K562 (cell line): Measurements from ENCODE around the gene ITGAL. TPM values are rescaled to one million over a fixed set of nuclear protein-coding genes. Genes with fewer than 3 reads are reported as not detected.

Experiments
- ATF1 ChIP-seq, 2 experiments: fragments of 450-650 bp in 1 of 2; IDR thresholded peaks; 2 replicates each; pipeline ENCODE4 v1.6.1; 2016; ENCODE audit warnings: missing compliant biosample characterization in 1 of 2, missing genetic modification characterization in 1 of 2
- BMI1 ChIP-seq: fragments of 150-350 bp; IDR thresholded peaks from 2 replicates; pipeline ENCODE4 v1.6.1; 2014; ENCODE audit warnings: low read length
- GABPB2 ChIP-seq: fragments of 250-450 bp; sonication (Bioruptor Pico); conservative IDR thresholded peaks from 2 replicates; pipeline ENCODE4 v1.5.1; 2021; ENCODE audit warnings: mild to moderate bottlenecking
- GATA2 ChIP-seq: sonication (generic); formaldehyde crosslinking; IDR thresholded peaks from 2 replicates; pipeline ENCODE4 v1.4.0; 2020; ENCODE audit warnings: mild to moderate bottlenecking, missing genetic modification reagents
- HNRNPK ChIP-seq: fragments of 200-400 bp; formaldehyde crosslinking; IDR thresholded peaks from one replicate; pipeline ENCODE4 v1.6.1; 2018; ENCODE audit warnings: mild to moderate bottlenecking, low read depth, low read length; ENCODE audit not compliant: poor library complexity, severe bottlenecking
- NR2C2 ChIP-seq, 2 experiments: fragments of 200-800 bp in 1 of 2; sonication (Bioruptor generic) in 1 of 2; sonication (generic) in 1 of 2; formaldehyde crosslinking in 1 of 2; IDR thresholded peaks; 2 replicates each; pipeline versions ENCODE4 v1.6.1 to v1.8.0; 2016 to 2022; ENCODE audit warnings: mild to moderate bottlenecking in 1 of 2, missing compliant biosample characterization in 1 of 2, missing genetic modification characterization in 1 of 2, missing genetic modification reagents in 1 of 2
- POLR2B ChIP-seq: fragments of 450-650 bp; IDR thresholded peaks from 2 replicates; pipeline ENCODE4 v1.6.1; 2018; ENCODE audit warnings: low read depth; ENCODE audit not compliant: partially characterized antibody
- RAD21 ChIP-seq, 2 experiments: fragments of 250-450 bp in 1 of 2; fragments of 450-650 bp in 1 of 2; sonication (Bioruptor Pico) in 1 of 2; formaldehyde crosslinking in 1 of 2; IDR thresholded peaks in 1 of 2; conservative IDR thresholded peaks in 1 of 2; 2 replicates each; pipeline versions ENCODE4 v1.4.0 to v1.8.0; 2020 to 2022; ENCODE audit warnings: mild to moderate bottlenecking in 2 of 2, moderate library complexity in 1 of 2
- RBM14 ChIP-seq: fragments of 200-400 bp; formaldehyde crosslinking; IDR thresholded peaks from 2 replicates; pipeline ENCODE4 v1.6.1; 2018; ENCODE audit warnings: low read depth, mild to moderate bottlenecking, low read length, moderate library complexity, borderline replicate concordance; ENCODE audit not compliant: insufficient read depth
- RFX7 ChIP-seq: fragments of 250-450 bp; sonication (Bioruptor Pico); IDR thresholded peaks from 2 replicates; pipeline ENCODE4 v1.5.1; 2021; ENCODE audit warnings: mild to moderate bottlenecking
- SUPT5H ChIP-seq: fragments of 450-650 bp; IDR thresholded peaks from 2 replicates; pipeline ENCODE4 v1.6.1; 2016
- ZNF197 ChIP-seq: fragments of 200-800 bp; sonication (Bioruptor generic); IDR thresholded peaks from 2 replicates; pipeline ENCODE4 v1.6.1; 2016; ENCODE audit warnings: low read depth, missing genetic modification characterization, missing compliant biosample characterization
- polyA plus RNA-seq, 8 experiments: library from polyadenylated mRNA; depleted of rRNA in 4 of 8; stranded (reverse) in 5 of 8; unstranded in 3 of 8; fragments of >200 nt; fragmentation: Nextera tagmentation in 2 of 8; fragmentation: Illumina TruSeq in 1 of 8; extraction: Ambion mirVana in 2 of 8; extraction: Trizol in 1 of 8; gene quantifications; 2 replicates each; pipeline versions ENCODE4 v1.2.1 to v1.2.3, GENCODE V29; 2011 to 2014; ENCODE audit warnings: inconsistent platforms in 1 of 8, missing spikeins in 1 of 8
- total RNA-seq, 7 experiments: library from RNA; depleted of rRNA in 6 of 7; stranded (reverse); fragments of >200 nt in 6 of 7; fragmentation: Illumina TruSeq in 2 of 7; extraction: Trizol in 2 of 7; gene quantifications; 2 replicates each; pipeline versions ENCODE4 v1.2.1 to v1.2.3, GENCODE V29; 2011 to 2021; ENCODE audit warnings: low replicate concordance in 1 of 7
- TF ChIP-seq, protein P1 (sequence below): fragments of 250-450 bp; sonication (Bioruptor Pico); IDR thresholded peaks from 2 replicates; pipeline ENCODE4 v1.4.0; 2020; ENCODE audit warnings: borderline replicate concordance
- TF ChIP-seq, protein P2 (sequence below): sonication (generic); formaldehyde crosslinking; IDR thresholded peaks from 2 replicates; pipeline ENCODE4 v1.8.1; 2023; ENCODE audit warnings: mild to moderate bottlenecking, missing genetic modification reagents
- TF ChIP-seq, protein P3 (sequence below), 3 experiments: fragments of 200-800 bp in 1 of 3; sonication (Bioruptor generic) in 1 of 3; sonication (generic) in 1 of 3; formaldehyde crosslinking in 1 of 3; IDR thresholded peaks; 2 replicates each; pipeline versions ENCODE4 v1.6.1 to v1.8.0; 2016 to 2022; ENCODE audit warnings: mild to moderate bottlenecking in 2 of 3, missing compliant biosample characterization in 2 of 3, missing genetic modification characterization in 2 of 3, missing genetic modification reagents in 1 of 3
- TF ChIP-seq, protein P4 (sequence below), 2 experiments: fragments of 450-650 bp in 1 of 2; IDR thresholded peaks; 2 replicates each; pipeline ENCODE4 v1.6.1; 2011 to 2017; ENCODE audit warnings: low read depth in 2 of 2, antibody characterized with exemption in 1 of 2, borderline replicate concordance in 1 of 2, low read length in 1 of 2, mild to moderate bottlenecking in 1 of 2, mixed read lengths in 1 of 2; ENCODE audit not compliant: control insufficient read depth in 1 of 2

The ITGAL gene
- total and polyA plus RNA-seq, 9 of the 15 experiments (the other 6 are each of a cell fraction or from before 2014, with no cell fraction given): 0.01 to 0.53 TPM; not detected in 7

DNA sequence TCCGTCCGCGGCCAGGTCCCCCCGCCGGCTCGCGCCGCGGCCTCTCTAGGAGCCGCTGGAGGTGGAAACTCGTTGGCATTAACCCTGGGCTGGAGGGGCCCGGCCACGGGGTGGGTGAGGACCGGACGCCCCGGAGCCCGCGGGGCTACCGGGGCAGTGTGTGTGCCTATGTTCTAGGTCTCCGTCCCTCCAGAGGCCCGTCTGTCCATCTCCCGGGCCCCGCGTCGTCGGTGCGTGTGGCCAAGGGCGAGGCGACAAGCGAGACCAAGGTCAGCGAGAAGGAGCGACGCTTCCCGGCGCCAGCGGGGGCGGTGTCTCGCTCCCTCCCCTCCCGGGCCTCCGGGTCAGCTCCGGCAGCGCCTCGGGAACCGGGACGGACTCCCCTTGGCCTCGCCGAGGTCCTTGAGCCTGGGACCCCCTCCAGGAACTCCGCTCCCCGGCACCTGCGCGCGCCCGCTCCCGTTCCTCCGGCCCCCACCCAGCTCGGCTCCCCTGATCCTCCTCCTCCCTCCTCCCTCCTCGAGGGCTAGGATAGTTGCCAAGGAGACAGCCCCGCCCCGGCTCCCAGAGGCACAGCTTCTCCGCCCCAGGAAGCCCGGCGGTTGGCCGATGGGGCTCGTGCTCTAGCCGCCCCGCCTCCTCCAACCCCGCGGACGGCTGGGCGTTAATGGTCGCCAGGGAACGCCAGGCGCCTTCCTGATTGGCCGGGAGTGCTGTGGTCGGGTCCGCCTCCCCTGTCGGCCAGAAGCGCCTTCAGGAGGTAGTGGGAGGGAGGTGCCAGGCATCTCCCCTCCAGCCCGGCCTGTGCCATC, 54.5 kb downstream of the ITGAL start (continued):
- TF ChIP-seq, protein P1, sequence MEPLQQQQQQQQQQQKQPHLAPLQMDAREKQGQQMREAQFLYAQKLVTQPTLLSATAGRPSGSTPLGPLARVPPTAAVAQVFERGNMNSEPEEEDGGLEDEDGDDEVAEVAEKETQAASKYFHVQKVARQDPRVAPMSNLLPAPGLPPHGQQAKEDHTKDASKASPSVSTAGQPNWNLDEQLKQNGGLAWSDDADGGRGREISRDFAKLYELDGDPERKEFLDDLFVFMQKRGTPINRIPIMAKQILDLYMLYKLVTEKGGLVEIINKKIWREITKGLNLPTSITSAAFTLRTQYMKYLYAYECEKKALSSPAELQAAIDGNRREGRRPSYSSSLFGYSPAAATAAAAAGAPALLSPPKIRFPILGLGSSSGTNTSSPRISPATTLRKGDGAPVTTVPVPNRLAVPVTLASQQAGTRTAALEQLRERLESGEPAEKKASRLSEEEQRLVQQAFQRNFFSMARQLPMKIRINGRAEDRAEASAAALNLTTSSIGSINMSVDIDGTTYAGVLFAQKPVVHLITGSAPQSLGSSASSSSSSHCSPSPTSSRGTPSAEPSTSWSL (CRISPR knock-in tag): 0 out of 2 replicates have a peak, but pooled peaks have one; percentile 42
- TF ChIP-seq, protein P2, sequence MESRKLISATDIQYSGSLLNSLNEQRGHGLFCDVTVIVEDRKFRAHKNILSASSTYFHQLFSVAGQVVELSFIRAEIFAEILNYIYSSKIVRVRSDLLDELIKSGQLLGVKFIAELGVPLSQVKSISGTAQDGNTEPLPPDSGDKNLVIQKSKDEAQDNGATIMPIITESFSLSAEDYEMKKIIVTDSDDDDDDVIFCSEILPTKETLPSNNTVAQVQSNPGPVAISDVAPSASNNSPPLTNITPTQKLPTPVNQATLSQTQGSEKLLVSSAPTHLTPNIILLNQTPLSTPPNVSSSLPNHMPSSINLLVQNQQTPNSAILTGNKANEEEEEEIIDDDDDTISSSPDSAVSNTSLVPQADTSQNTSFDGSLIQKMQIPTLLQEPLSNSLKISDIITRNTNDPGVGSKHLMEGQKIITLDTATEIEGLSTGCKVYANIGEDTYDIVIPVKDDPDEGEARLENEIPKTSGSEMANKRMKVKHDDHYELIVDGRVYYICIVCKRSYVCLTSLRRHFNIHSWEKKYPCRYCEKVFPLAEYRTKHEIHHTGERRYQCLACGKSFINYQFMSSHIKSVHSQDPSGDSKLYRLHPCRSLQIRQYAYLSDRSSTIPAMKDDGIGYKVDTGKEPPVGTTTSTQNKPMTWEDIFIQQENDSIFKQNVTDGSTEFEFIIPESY (CRISPR knock-in tag): peak; percentile 36; the same call in 1 of the 2 replicates
- TF ChIP-seq NR2C2 (CRISPR knock-in tag; IDR thresholded peaks at IDR 0.05) (peak; percentile 58), NR2C2 (tag; IDR thresholded peaks at IDR 0.05) (peak; percentile 97), RFX7 (CRISPR knock-in tag) (0 out of 2 replicates have a peak, but pooled peaks have one; percentile 17), ZNF197 (CRISPR knock-in tag) (0 out of 2 replicates have a peak, but pooled peaks have one; percentile 26), BMI1 (peak; percentile 78), RAD21 (CRISPR knock-in tag; conservative IDR thresholded peaks at IDR 0.05 in 1 of 2, IDR thresholded peaks at IDR 0.05 in 1 of 2) (peak in 1 of 2 experiments; percentile 32; a peak in 1 of 4 replicates), SUPT5H (peak; percentile 90), POLR2B (peak; percentile 74), RBM14 (0 out of 2 replicates have a peak, but pooled peaks have one; percentile 35), GATA2 (CRISPR knock-in tag) (no peak), ATF1 (CRISPR knock-in tag; IDR thresholded peaks at IDR 0.05) (no peak), ATF1 (tag; IDR thresholded peaks at IDR 0.05) (peak; percentile 56), GABPB2 (CRISPR knock-in tag) (0 out of 2 replicates have a peak, but pooled peaks have one; percentile 33), HNRNPK (no peak)
- TF ChIP-seq, protein P3, sequence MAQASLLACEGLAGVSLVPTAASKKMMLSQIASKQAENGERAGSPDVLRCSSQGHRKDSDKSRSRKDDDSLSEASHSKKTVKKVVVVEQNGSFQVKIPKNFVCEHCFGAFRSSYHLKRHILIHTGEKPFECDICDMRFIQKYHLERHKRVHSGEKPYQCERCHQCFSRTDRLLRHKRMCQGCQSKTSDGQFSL (CRISPR knock-in tag; IDR thresholded peaks at IDR 0.05): peak; percentile 97
- TF ChIP-seq, protein P3 (tag; IDR thresholded peaks at IDR 0.05): peak in 1 of 2 experiments; percentile 100; a peak in 2 of 4 replicates
- TF ChIP-seq, protein P4, sequence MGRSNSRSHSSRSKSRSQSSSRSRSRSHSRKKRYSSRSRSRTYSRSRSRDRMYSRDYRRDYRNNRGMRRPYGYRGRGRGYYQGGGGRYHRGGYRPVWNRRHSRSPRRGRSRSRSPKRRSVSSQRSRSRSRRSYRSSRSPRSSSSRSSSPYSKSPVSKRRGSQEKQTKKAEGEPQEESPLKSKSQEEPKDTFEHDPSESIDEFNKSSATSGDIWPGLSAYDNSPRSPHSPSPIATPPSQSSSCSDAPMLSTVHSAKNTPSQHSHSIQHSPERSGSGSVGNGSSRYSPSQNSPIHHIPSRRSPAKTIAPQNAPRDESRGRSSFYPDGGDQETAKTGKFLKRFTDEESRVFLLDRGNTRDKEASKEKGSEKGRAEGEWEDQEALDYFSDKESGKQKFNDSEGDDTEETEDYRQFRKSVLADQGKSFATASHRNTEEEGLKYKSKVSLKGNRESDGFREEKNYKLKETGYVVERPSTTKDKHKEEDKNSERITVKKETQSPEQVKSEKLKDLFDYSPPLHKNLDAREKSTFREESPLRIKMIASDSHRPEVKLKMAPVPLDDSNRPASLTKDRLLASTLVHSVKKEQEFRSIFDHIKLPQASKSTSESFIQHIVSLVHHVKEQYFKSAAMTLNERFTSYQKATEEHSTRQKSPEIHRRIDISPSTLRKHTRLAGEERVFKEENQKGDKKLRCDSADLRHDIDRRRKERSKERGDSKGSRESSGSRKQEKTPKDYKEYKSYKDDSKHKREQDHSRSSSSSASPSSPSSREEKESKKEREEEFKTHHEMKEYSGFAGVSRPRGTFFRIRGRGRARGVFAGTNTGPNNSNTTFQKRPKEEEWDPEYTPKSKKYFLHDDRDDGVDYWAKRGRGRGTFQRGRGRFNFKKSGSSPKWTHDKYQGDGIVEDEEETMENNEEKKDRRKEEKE (IDR thresholded peaks at IDR 0.05; ENCODE audit: borderline replicate concordance in 1 of 2, control insufficient read depth in 1 of 2, low read depth in 2 of 2, low read length in 1 of 2): peak in 1 of 2 experiments; percentile 96; a peak in 2 of 4 replicates
